Stimulated activated CD8-positive, alpha-beta memory T cell treated with anti-CD3 and anti-CD28 coated beads, Interleukin-12 subunit alpha, Interleukin-12 subunit beta, amount 100 ng/mL, for 4 hours (primary cell): ENCODE results near the gene IQGAP3.

Experiments used
- DNase-seq: peaks from one replicate; pipeline ENCODE4 v3.0.0-alpha.2; 2020; ENCODE audit warnings: low read depth

IQGAP3 gene

DNA sequence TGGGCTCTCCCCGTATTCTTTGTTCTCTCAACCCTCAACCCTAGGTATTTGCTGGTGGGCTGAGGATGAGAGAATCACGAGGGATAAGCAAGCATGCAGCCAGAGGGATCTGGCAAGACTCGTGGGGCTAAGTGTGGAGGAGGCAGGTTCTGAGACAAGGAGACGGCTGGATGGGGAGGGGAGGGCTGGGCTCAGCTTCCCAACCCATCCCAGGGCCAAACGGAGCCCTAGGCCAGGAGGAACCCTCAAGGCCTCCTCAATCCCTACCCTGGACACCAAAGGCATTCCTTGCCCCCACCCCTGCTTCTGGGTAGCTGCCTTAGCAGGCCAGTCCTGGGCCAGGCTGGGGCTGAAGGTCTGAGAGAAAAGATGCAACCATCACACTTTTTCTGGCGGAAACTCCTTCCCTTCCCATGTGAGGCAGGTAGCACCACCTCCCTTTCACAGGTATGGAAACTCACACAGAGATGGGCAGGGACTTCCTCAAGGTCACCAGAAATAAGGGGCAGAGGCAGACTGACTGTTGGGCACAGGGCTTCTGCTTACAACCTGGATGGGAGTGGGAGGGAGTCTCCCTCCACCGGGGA, 78.0 kb downstream of the IQGAP3 start:
- DNase-seq: no peak

- DNase-seq: no peak
These were observed 78.6 kb downstream of the IQGAP3 start for GRCh38 chr1:156493742-156494141.

DNA sequence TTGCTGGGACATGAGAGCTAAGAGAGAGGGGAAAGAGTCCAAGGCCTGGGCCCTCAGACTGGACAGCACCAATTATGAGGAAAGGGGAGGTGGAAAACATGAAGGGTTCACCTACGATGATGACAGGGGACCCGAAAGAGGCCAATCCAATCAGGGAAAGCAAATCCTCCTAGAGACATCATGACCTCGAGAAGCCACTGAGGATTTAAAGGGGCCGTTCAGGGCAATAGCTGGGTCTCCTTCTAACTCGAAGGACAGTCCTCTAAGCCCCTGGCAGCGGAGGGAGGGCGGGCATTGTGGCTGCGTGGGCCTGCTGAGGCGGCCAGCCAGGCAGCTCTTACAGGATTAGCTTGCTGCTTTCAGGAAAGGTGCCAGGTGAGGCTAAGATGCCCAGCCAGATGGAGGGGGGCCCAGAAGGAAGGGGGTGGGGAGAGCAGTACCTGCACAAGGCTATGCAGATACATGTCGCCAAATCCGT, 79.2 kb downstream of the IQGAP3 start:
- DNase-seq: no peak

GRCh38 chr1:156492591-156493080, 79.7 kb downstream of the IQGAP3 start:
- no peak for DNase-seq

DNA sequence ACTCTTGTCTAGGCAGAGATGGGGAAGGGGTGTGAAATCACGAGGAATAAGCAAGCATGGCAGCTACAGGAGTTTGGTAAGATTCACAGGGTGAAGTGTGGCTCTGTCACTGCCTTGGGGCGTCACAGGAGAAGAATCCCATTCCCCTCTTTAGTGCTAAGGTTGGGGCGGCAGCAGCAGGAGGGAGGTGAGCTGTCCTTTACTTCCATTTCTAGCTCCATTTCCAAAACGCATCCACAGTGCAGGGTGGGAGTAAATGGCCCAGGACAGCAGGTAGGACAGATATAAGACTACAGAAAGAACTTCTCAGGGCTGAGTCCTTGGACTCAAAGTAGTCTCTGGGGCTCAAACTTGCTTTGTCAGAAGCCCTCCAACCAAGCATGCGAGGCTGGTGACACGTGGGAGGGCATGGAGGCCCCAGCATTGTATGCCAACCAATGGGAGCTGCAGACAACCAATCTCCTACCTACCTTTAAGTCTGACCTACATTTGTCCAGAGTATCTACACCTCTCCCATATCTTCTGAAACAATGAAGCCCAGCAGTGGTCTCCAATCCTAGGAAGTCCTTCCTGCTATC, 80.3 kb downstream of the IQGAP3 start:
- no peak for DNase-seq

DNA sequence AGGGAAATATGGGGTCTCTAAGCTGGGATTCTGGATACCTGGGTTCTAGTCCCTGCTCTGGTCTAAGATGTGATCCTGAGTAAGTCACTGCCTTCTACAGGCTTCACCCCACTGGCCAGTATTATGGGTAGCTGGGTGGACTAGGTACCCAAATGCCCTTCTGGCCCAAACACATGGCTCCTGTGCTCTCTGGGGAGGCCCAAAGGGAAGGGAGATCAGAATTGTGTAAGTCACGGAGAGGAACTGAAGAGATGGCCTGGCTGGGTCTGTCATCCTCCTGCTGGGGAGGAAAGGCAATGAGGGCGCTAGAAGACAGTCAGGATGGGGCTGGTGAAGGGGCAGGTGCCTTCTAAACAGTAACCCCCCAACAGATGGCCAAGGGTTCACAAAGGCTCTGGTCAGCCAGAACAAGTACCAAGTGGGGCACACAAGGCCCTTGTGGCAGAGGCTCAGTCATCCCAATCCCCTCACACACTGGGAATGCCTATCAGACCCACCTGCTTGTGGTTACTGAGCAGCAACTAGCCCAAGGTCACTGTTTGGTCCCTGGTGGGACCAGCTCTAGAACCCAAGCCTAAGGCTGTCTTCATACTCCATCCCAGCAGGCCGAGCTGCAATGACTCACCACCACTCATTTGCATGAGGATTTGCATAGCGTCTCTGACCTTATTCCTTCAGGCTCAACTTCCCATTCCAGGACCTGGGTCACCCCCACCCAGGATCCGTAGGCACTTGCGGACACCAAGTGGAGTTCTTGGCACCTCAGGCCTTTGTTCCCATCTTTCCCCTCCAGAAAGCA, 81.0 kb downstream of the IQGAP3 start:
- no peak for DNase-seq

GRCh38 chr1:156490401-156491032, 81.8 kb downstream of the IQGAP3 start:
- DNase-seq: no peak

GRCh38 chr1:156489935-156490293, 82.5 kb downstream of the IQGAP3 start:
- DNase-seq: no peak

DNA sequence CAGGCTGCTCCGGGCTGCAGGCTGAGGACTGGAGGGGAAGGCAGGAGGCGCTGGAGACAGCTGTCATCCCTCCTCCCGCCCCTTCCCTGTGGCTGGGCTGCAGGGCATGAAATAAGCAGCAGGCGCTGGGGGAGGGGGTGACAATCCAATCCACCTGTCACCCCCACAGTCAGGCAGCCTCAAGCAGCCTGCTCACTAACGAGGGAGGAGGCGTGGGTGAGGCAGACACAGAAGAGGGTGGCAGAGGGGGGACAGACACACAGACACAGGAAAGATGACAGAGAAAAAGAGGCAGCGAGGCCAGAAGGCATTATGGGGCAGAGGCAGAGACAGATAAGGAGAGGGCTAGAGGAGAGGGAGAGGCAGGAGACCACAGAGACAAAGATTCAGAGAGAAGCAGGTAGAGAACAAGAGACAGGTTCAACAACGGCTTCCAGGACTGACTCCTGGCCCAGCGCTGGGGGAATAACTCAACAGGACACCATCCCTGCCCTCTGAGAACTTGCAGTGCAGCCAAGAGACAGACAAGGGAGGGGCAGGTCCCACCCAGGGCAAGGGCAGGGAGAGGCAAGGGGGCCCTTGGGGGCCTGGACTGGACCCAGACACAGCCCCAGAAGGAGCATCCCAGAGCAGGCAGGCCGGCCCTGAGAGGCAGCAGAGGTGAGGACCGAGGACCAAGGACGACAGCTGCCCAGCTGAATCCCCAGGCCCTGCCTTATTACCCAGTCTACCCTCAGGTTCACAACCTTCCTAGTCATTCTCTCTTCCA, 83.0 kb downstream of the IQGAP3 start:
- peak; percentile 47 for DNase-seq

DNA sequence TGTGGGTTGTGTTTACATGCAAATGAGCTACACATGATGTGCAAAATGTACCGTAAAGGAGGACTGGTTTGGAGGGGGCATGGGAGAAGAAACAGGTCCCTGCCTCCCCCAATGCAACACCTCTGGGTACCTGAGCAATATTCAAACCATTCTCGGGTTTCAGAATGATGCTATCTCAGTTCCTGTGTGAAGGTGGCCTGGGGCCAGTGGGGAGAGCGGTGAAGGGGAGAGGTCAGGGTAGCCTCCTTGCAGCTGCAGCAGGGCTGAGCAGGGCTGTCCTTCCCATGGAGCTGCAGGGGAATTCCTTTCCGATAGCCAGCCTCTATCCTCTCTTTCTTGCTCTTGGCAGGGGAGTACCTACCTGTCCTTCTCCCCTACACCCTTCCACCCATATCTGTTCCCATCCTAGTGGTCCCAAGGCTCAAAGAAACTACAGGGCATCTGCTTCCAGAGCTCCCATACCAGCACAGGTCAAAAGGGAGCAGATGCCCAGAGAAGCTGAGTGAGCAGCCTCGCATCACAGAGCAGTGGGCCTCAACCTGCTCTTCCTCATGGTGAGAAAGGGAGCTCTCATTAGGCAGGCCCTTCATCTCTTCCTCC, 83.7 kb downstream of the IQGAP3 start:
- DNase-seq: no peak

DNA sequence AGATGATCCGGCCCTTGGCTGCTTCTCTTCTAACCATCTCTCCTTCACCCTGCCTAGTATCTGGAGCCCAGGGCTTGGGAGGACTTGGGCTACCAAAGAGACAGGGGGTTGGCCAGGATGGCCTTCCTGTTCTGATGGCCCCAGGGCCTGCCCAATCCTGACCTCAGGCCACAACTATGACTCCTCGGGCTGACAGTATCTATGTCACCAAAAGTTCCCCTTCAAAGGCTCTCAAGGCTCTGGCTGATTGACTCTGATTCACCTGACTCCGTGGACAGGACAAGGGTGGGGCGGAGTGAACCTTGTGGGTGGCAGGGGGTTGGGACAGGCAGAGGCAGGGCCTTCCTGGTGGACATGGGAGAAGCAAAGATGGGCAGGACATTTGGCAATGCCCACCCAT, 84.5 kb downstream of the IQGAP3 start:
- DNase-seq: no peak

- DNase-seq: no peak
These were observed 85.7 kb downstream of the IQGAP3 start for GRCh38 chr1:156486421-156487344.

GRCh38 chr1:156485984-156486383, 86.4 kb downstream of the IQGAP3 start:
- DNase-seq: no peak

DNA sequence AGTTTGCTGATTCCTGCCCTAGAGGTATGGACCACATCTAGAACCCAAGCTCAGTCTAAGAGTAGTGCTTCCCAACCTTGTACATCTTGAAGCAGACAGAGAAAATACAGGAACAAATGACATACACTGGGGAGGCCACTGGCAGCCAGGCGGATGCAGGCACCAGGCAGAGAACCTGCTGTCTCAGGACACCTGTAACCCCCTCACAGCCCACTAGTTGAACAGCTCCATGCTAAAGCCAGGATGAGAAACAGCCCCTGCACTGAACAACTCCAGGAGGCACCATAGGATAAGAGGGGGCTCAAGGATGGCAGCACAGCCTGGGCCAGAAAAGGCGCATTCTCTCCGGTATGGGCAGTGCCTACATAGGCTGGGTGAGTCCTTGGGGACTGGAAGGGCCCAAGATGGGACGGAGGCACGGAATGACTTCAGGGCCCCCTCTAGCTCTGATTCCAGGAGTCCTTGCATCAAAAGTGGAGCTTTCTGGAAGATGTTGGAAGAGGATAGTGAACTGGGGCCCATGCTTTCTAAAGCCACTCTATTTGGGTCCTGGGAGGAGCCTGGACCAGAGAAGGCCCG, 87.8 kb downstream of the IQGAP3 start:
- no peak for DNase-seq

GRCh38 chr1:156483397-156483796, 89.0 kb downstream of the IQGAP3 start:
- DNase-seq: no peak

DNA sequence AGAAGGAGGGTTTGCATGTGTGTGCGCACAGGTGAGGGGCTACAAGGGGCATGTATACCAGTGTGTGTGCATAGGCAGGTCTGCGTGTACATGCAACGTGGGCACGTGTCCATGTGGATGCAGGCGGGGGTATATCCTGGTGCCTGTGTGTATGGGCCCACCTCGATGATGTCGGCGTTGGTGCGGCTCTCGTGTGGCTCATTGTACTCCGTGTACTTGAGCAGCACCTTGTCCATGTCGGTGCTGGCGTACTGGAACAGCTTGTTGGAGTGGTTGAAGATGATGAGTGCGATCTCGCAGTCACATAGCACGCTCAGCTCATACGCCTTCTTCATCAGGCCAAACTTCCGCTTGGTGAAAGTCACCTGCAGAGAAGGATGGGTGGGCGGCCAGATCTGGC, 90.1 kb downstream of the IQGAP3 start:
- no peak for DNase-seq

GRCh38 chr1:156481527-156481926, 90.8 kb downstream of the IQGAP3 start:
- DNase-seq: no peak

GRCh38 chr1:156480411-156481192, 91.8 kb downstream of the IQGAP3 start:
- peak; percentile 61 for DNase-seq

- DNase-seq: no peak
These were observed 92.4 kb downstream of the IQGAP3 start for GRCh38 chr1:156480016-156480370.
